Testis (tissue), 3 donors: ENCODE measurements around the gene TYROBP. TPM values are rescaled to one million over a fixed set of nuclear protein-coding genes. Genes with fewer than 3 reads are reported as not detected.

Source experiments
- DNase-seq: peaks from one replicate; pipeline ENCODE4 v3.0.0-alpha.2; 2019
- H3K27ac ChIP-seq, 2 donors: fragments of 200-600 bp; sonication (generic); one replicate each; pipeline ENCODE4 v1.5.1; 2019
- H3K27me3 ChIP-seq: fragments of 200-600 bp; sonication (generic); one replicate; pipeline ENCODE4 v1.5.1; 2019
- H3K36me3 ChIP-seq: fragments of 200-600 bp; sonication (generic); one replicate; pipeline ENCODE4 v1.5.1; 2017; ENCODE audit warnings: low read depth; ENCODE audit errors: missing control alignments
- H3K4me1 ChIP-seq: fragments of 200-600 bp; sonication (generic); one replicate; pipeline ENCODE4 v1.5.1; 2019
- H3K4me3 ChIP-seq, 2 donors: fragments of 200-600 bp; sonication (generic); one replicate each; pipeline ENCODE4 v1.5.1; 2017 to 2019
- H3K9me3 ChIP-seq: fragments of 200-600 bp; sonication (generic); one replicate; pipeline ENCODE4 v1.5.1; 2017
- POLR2A ChIP-seq: fragments of 450-650 bp; IDR thresholded peaks from one replicate; pipeline ENCODE4 v1.6.1; 2017; ENCODE audit warnings: antibody characterized with exemption, mild to moderate bottlenecking, moderate library complexity
- WGBS, 2 donors: methylation state at CpG; one replicate each; pipeline ENCODE4 v1.1.5; 2018; 5-methylcytosine and 5-hydroxymethylcytosine counted together
- intact Hi-C: fragments of 100-400 bp; cut with DNase I; formaldehyde crosslinking; loops from one replicate; pipeline ENCODE4 v1.15.1; 2023; ENCODE audit warnings: low total_unique reads
- polyA plus RNA-seq: library from polyadenylated mRNA; stranded (reverse); fragments of 350-450 nt; fragmentation: Illumina TruSeq; extraction: RNeasy Lipid Tissue Mini Kit (QIAGEN cat#74804); gene quantifications from one replicate; pipeline ENCODE4 v1.2.3, GENCODE V29; 2014; ENCODE audit warnings: low read depth, low replicate concordance; ENCODE audit not compliant: insufficient read depth
- small RNA-seq, 2 donors: library from RNA; depleted of rRNA; stranded (forward); fragments of <200 nt; gene quantifications; one replicate each; pipeline ENCODE3, GENCODE V24; 2016
- total RNA-seq, 2 donors: library from RNA; depleted of rRNA; stranded (reverse); fragments of >200 nt; gene quantifications; one replicate each; pipeline ENCODE4 v1.2.3, GENCODE V29; 2016
- TF ChIP-seq, protein P1 (sequence below), 3 experiments: fragments of 450-650 bp in 2 of 3; fragments of 200-600 bp in 1 of 3; sonication (generic) in 1 of 3; IDR thresholded peaks; one replicate each; pipeline ENCODE4 v1.5.1; 2016 to 2019; ENCODE audit warnings: antibody characterized with exemption in 3 of 3, mild to moderate bottlenecking in 2 of 3, moderate library complexity in 1 of 3

The TYROBP gene
- total and polyA plus RNA-seq, 3 donors from 2014 or later: 2.9 to 77.5 (median 21.7) TPM

GRCh38 chr19:35858311-35858710 lies 49.8 kb downstream of the TYROBP start:
- 79% methylated on average over 6 of the region's 6 CpGs; no CpG with 5 or more reads in 1 of the 2 donors for WGBS, 2 donors
- H3K36me3 ChIP-seq: no peaks in the 10 kb centered on the region
- H3K4me1 ChIP-seq: peaks cover 3% of the 10 kb centered on the region
- no peaks in the 10 kb centered on the region for H3K27me3 ChIP-seq
- H3K9me3 ChIP-seq: no peaks in the 10 kb centered on the region
- TF ChIP-seq POLR2A: no peak
- TF ChIP-seq, protein P1, sequence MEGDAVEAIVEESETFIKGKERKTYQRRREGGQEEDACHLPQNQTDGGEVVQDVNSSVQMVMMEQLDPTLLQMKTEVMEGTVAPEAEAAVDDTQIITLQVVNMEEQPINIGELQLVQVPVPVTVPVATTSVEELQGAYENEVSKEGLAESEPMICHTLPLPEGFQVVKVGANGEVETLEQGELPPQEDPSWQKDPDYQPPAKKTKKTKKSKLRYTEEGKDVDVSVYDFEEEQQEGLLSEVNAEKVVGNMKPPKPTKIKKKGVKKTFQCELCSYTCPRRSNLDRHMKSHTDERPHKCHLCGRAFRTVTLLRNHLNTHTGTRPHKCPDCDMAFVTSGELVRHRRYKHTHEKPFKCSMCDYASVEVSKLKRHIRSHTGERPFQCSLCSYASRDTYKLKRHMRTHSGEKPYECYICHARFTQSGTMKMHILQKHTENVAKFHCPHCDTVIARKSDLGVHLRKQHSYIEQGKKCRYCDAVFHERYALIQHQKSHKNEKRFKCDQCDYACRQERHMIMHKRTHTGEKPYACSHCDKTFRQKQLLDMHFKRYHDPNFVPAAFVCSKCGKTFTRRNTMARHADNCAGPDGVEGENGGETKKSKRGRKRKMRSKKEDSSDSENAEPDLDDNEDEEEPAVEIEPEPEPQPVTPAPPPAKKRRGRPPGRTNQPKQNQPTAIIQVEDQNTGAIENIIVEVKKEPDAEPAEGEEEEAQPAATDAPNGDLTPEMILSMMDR (IDR thresholded peaks at IDR 0.05): no peak
- intact Hi-C loops: no loop called here
- H3K27ac ChIP-seq: no peak overlapping the region
- no peak for DNase-seq
- no peak overlapping the region for H3K4me3 ChIP-seq

DNA sequence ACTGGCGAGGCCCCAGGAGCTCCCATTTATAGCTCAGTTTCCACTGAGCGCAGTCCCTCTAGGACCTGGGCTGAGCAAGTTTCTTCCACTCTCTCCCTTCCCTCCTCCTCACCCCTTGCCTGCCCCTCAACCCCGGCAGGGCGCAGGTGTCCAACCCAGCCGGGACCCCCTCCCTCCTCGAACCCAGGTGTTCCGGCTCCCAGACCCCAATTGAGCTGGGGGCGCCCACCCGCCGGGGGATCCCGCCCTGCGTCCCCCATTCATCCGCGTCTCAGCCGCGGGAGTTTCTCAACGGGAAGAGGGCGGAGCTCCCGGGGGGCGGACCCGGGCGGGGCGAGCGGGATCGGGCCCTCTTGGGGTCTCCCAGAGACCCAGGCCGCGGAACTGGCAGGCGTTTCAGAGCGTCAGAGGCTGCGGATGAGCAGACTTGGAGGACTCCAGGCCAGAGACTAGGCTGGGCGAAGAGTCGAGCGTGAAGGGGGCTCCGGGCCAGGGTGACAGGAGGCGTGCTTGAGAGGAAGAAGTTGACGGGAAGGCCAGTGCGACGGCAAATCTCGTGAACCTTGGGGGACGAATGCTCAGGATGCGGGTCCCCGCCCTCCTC lies 51.4 kb downstream of the TYROBP start, which contains the start of gene KIRREL2:
KIRREL2 (plus strand) TSS at position 366 of the 604 bp plus-strand sequence; CDS start at position 575, 209 bp downstream.
- no peaks in the 10 kb centered on the region for H3K27me3 ChIP-seq
- no peaks in the 10 kb centered on the region for H3K9me3 ChIP-seq

More for the DNA sequence above, 51.4 kb downstream of the TYROBP start, which contains the start of gene KIRREL2:
- peak within 1 kb of the TSS; percentile 6 to 42 for H3K4me3 ChIP-seq
- no peak for TF ChIP-seq POLR2A
- TF ChIP-seq, protein P1 (IDR thresholded peaks at IDR 0.05): no peak
- DNase-seq: no peak
- H3K36me3 ChIP-seq: no peaks in the 10 kb centered on the region
- H3K27ac ChIP-seq: no peak within 1 kb of the TSS
- intact Hi-C loops: no loop called here
- WGBS, 2 donors: 1% methylated on average over 18 to 42 of the region's 42 CpGs
- H3K4me1 ChIP-seq: peaks cover 3% of the 10 kb centered on the region

Small RNA genes lying within 50 kb of the gene (small RNA-seq; reads per million reads assigned to genes)
- gene AF038458.1: 0 reads per million in 2 donors
- gene RN7SL402P: 0 reads per million in 2 donors

Other genes starting within 250 kb of the TYROBP start
- gene UPK1A, start 241.8 kb downstream of the TYROBP start, total RNA-seq: under 1 TPM; 0.37 to 0.47 TPM
- gene UPK1A, start 241.8 kb downstream of the TYROBP start, polyA plus RNA-seq: 1.0 TPM
- gene ZBTB32, start 203.7 kb downstream of the TYROBP start, total RNA-seq: 10 to 100 TPM; 26.1 to 32.5 TPM
- 125 TPM for gene ZBTB32, start 203.7 kb downstream of the TYROBP start, polyA plus RNA-seq
- gene KMT2B, start 190.3 kb downstream of the TYROBP start, total RNA-seq: 100 to 1,000 TPM; 109 to 110 TPM
- gene KMT2B, start 190.3 kb downstream of the TYROBP start, polyA plus RNA-seq: 73.3 TPM
- gene IGFLR1, start 165.8 kb downstream of the TYROBP start, total RNA-seq: 10 to 100 TPM; 15.7 to 15.9 TPM
- gene IGFLR1, start 165.8 kb downstream of the TYROBP start, polyA plus RNA-seq: 9.9 TPM
- 10 to 100 TPM; 47.2 to 49.6 TPM for gene U2AF1L4, start 162.9 kb downstream of the TYROBP start, total RNA-seq
- 45.3 TPM for gene U2AF1L4, start 162.9 kb downstream of the TYROBP start, polyA plus RNA-seq
- gene PSENEN, start 162.6 kb downstream of the TYROBP start, total RNA-seq: 100 to 1,000 TPM; 100 to 121 TPM
- 303 TPM for gene PSENEN, start 162.6 kb downstream of the TYROBP start, polyA plus RNA-seq
- gene LIN37, start 159.7 kb downstream of the TYROBP start, total RNA-seq: 10 to 100 TPM; 30.2 TPM
- gene LIN37, start 159.7 kb downstream of the TYROBP start, polyA plus RNA-seq: 24.8 TPM
- gene HSPB6, start 151.3 kb downstream of the TYROBP start, total RNA-seq: 10 to 100 TPM; 50.9 to 57.1 TPM
- 146 TPM for gene HSPB6, start 151.3 kb downstream of the TYROBP start, polyA plus RNA-seq
- gene PROSER3, start 150.1 kb downstream of the TYROBP start, total RNA-seq: 10 to 100 TPM; 48.3 to 72.0 TPM
- gene PROSER3, start 150.1 kb downstream of the TYROBP start, polyA plus RNA-seq: 75.9 TPM
- gene ARHGAP33, start 132.7 kb downstream of the TYROBP start, total RNA-seq: 100 to 1,000 TPM in 1 of 2 donors, 10 to 100 TPM in 1; 56.2 to 133 TPM
- gene ARHGAP33, start 132.7 kb downstream of the TYROBP start, polyA plus RNA-seq: 46.6 TPM
- gene PRODH2, start 95.5 kb downstream of the TYROBP start, total RNA-seq: 1 to 10 TPM in 1 of 2 donors, under 1 TPM in 1; 0.99 to 1.3 TPM
- gene PRODH2, start 95.5 kb downstream of the TYROBP start, polyA plus RNA-seq: 2.7 TPM
- 1 to 10 TPM; 1.8 to 2.7 TPM for gene NPHS1, start 55.8 kb downstream of the TYROBP start, total RNA-seq
- gene NPHS1, start 55.8 kb downstream of the TYROBP start, polyA plus RNA-seq: 3.8 TPM
- gene KIRREL2, start 51.4 kb downstream of the TYROBP start, total RNA-seq: under 1 TPM; 0.56 to 0.87 TPM
- 0.84 TPM for gene KIRREL2, start 51.4 kb downstream of the TYROBP start, polyA plus RNA-seq
- gene APLP1, start 39.7 kb downstream of the TYROBP start, total RNA-seq: 10 to 100 TPM; 45.7 to 54.3 TPM
- 37.9 TPM for gene APLP1, start 39.7 kb downstream of the TYROBP start, polyA plus RNA-seq
- gene NFKBID, start 7.8 kb downstream of the TYROBP start, total RNA-seq: 1 to 10 TPM; 3.8 to 6.0 TPM
- 2.8 TPM for gene NFKBID, start 7.8 kb downstream of the TYROBP start, polyA plus RNA-seq
- 1 to 10 TPM in 1 of 2 donors, under 1 TPM in 1; 0.87 to 3.5 TPM for gene HCST, start 5.8 kb downstream of the TYROBP start, total RNA-seq
- gene HCST, start 5.8 kb downstream of the TYROBP start, polyA plus RNA-seq: 16.8 TPM
- gene LRFN3, start 28.1 kb upstream of the TYROBP start, total RNA-seq: 10 to 100 TPM; 27.6 to 31.7 TPM
- 12.7 TPM for gene LRFN3, start 28.1 kb upstream of the TYROBP start, polyA plus RNA-seq
- gene SDHAF1, start 86.9 kb upstream of the TYROBP start, total RNA-seq: 10 to 100 TPM; 40.6 to 55.0 TPM
- 13.0 TPM for gene SDHAF1, start 86.9 kb upstream of the TYROBP start, polyA plus RNA-seq
- gene SYNE4, start 100.5 kb upstream of the TYROBP start, total RNA-seq: 1 to 10 TPM in 1 of 2 donors, under 1 TPM in 1; 0.68 to 1.3 TPM
- gene SYNE4, start 100.5 kb upstream of the TYROBP start, polyA plus RNA-seq: 1.8 TPM
- 10 to 100 TPM; 22.8 to 26.3 TPM for gene ALKBH6, start 105.9 kb upstream of the TYROBP start, total RNA-seq
- 11.9 TPM for gene ALKBH6, start 105.9 kb upstream of the TYROBP start, polyA plus RNA-seq
- gene CLIP3, start 124.6 kb upstream of the TYROBP start, total RNA-seq: 10 to 100 TPM; 20.7 to 24.2 TPM
- gene CLIP3, start 124.6 kb upstream of the TYROBP start, polyA plus RNA-seq: 18.2 TPM
- 10 to 100 TPM; 25.0 to 34.2 TPM for gene THAP8, start 146.0 kb upstream of the TYROBP start, total RNA-seq
- gene THAP8, start 146.0 kb upstream of the TYROBP start, polyA plus RNA-seq: 25.8 TPM
- 100 to 1,000 TPM in 1 of 2 donors, 10 to 100 TPM in 1; 72.3 to 106 TPM for gene WDR62, start 146.6 kb upstream of the TYROBP start, total RNA-seq
- gene WDR62, start 146.6 kb upstream of the TYROBP start, polyA plus RNA-seq: 178 TPM
- 1 to 10 TPM; 3.3 to 3.4 TPM for gene OVOL3, start 202.8 kb upstream of the TYROBP start, total RNA-seq
- gene OVOL3, start 202.8 kb upstream of the TYROBP start, polyA plus RNA-seq: 2.6 TPM
- gene POLR2I, start 206.6 kb upstream of the TYROBP start, total RNA-seq: 100 to 1,000 TPM; 106 to 116 TPM
- 307 TPM for gene POLR2I, start 206.6 kb upstream of the TYROBP start, polyA plus RNA-seq
- 100 to 1,000 TPM; 177 to 226 TPM for gene TBCB, start 207.2 kb upstream of the TYROBP start, total RNA-seq
- 195 TPM for gene TBCB, start 207.2 kb upstream of the TYROBP start, polyA plus RNA-seq
- gene CAPNS1, start 231.8 kb upstream of the TYROBP start, total RNA-seq: 100 to 1,000 TPM; 147 to 190 TPM
- 957 TPM for gene CAPNS1, start 231.8 kb upstream of the TYROBP start, polyA plus RNA-seq
- gene COX7A1, start 244.2 kb upstream of the TYROBP start, total RNA-seq: 1 to 10 TPM in 1 of 2 donors, under 1 TPM in 1; 0.79 to 4.8 TPM
- 25.4 TPM for gene COX7A1, start 244.2 kb upstream of the TYROBP start, polyA plus RNA-seq